Parietal lobe (tissue), 1 donor: ENCODE measurements around the gene NNMT. TPM values are rescaled to one million over a fixed set of nuclear protein-coding genes. Genes with fewer than 3 reads are reported as not detected.

Source experiments
- total RNA-seq: library from RNA; depleted of rRNA; stranded (reverse); fragments of >200 nt; gene quantifications from one replicate; pipeline ENCODE4 v1.2.3, GENCODE V29; 2014

The NNMT gene
- total RNA-seq: 2.8 TPM

DNA sequence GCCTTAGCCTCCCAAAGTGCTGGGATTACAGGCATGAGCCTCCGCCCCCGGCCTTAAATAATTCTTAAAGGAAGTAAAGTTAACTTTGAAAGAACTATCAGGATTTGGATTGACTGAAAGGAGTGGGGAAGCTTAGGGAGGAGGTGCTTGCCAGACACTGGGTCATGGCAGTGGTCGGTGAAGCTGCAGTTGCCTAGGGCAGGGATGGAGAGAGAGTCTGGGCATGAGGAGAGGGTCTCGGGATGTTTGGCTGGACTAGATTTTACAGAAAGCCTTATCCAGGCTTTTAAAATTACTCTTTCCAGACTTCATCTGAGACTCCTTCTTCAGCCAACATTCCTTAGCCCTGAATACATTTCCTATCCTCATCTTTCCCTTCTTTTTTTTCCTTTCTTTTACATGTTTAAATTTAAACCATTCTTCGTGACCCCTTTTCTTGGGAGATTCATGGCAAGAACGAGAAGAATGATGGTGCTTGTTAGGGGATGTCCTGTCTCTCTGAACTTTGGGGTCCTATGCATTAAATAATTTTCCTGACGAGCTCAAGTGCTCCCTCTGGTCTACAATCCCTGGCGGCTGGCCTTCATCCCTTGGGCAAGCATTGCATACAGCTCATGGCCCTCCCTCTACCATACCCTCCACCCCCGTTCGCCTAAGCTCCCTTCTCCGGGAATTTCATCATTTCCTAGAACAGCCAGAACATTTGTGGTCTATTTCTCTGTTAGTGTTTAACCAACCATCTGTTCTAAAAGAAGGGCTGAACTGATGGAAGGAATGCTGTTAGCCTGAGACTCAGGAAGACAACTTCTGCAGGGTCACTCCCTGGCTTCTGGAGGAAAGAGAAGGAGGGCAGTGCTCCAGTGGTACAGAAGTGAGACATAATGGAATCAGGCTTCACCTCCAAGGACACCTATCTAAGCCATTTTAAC lies at the start of gene NNMT:
Gene NNMT, plus strand, starts transcription at position 724 of the 929 bp plus-strand sequence. Its CDS starts 158 bp downstream, at position 882.

Other genes with a start within 250 kb of the NNMT start
- 21.3 TPM for gene ZBTB16, start 236.7 kb upstream of the NNMT start, total RNA-seq
- 12.5 TPM for gene C11orf71, start 104.1 kb downstream of the NNMT start, total RNA-seq
- 22.2 TPM for gene RBM7, start 104.3 kb downstream of the NNMT start, total RNA-seq
- 54.8 TPM for gene REXO2, start 143.1 kb downstream of the NNMT start, total RNA-seq